ENCODE results near the gene RNF128.
"Not testable (repeated sequence)": the region's sequence is repeated elsewhere in the genome, so short reads cannot be mapped to it uniquely, and the experiment has no call there.

Gene RNF128

DNA sequence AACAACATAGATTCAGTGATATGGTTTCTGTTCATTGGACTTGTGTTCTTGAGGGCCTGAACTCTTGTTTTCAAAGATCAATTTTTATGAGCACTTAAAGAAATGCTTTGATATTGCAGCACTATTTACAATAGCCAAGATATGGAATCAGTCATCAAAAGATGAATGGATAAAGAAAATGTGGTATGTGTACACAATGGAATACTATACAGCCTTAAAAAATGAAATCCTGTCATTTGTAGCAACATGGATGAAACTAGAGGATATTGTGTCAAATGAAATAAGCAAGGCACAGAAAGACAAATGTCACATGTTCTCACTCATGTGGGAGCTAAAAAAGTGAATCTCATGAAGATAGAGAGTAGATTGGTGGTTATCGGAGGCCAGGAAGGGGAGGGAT, 21.9 kb downstream of the RNF128 start:
- no peak for DNase-seq

DNA sequence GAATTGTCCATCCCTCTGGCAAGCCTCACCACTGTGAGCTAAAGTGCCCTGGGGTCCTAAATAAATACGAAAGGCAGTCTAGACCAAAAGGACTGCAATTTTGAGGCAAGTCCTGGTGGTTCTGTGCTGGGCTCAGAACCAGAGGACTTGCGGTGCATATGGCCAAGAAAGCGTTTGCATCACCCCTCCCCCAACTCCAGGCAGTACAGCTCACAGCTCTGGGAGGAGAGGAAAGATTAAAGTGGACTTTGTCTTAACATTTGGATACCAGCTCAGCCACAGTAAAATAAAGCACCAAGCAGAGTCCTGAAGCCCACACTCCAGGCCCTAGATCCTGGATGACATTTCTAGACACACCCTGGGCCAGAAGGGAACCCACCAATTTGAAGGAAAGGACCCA, 24.9 kb downstream of the RNF128 start:
- no peak for DNase-seq

DNA sequence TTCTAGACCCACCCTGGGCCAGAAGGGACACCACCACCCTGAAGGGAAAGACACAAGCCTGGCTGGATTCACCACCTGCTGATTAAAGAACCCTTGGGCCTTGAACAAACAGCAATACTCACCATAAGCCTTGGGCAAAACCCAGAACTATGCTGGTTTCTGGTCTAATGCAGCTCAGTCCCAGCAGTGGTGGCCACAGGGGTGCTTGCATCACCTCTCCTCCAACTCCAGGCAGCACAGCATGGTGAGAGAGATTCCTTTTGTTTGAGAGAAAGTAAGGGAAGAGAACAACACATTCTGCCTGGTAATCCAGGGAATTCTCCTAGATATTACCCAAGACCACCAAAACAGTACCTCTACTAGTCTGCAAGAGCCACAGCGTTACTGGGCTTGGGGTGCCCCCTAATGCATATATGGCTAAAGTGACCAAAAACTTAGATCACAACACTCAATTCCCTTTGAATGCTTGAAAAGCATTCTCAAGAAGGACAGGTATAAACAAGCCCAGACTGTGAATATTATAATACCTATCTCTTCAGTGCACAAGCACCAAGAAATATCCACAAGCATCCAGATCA, 25.7 kb downstream of the RNF128 start:
- no peak for DNase-seq

DNA sequence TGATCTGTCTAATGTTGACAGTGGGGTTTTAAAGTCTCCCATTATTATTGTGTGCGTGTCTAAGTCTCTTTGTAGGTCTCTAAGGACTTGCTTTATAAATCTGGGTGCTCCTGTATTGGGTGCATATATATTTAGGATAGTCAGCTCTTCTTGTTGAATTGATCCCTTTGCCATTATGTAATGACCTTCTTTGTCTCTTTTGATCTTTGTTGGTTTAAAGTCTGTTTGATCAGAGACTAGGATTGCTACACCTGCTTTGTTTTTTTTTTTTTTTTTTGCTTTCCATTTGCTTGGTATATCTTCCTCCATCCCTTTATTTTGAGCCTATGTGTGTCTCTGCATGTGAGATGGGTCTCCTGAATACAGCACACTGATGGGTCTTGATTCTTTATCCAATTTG, 42.8 kb downstream of the RNF128 start:
- DNase-seq: not testable (repeated sequence)

DNA sequence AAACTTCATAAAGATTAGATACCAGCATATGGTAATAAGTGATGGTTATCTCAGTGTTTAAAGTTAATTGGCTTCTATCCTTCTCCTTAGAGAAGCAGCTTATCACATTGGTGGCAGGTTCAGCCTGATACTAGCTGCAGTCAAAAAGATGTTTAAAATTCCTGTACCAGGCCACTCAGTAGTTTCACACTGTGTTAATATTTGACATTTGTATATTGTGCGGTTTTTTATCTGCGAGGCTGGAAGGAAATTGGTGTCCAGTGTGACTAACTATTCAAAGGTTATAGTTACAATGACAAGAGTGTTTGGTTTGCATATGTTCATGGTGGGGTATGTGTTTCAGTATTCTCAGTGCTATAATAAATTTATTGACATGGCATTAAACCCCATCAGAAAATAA, 48.5 kb downstream of the RNF128 start:
- no peak for DNase-seq

DNA sequence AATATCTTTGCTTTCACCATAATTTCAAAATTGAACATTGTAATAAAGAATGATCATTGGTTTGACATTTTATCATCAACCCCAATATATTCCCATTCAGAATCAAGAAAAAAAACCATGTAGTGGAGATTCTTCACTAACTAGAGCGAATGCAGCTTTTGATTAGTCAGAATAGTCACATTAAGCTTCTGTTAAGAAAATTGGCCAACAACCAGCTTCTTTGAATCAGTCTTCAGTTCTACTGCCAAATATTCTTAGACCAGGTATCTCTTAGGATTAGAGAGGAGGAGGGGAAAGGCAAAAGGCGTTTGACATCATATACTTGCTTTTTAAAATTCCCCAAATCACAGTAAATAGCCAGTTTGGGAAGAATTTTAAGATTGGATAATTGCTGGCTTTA, 53.8 kb downstream of the RNF128 start:
- no peak for DNase-seq

DNA sequence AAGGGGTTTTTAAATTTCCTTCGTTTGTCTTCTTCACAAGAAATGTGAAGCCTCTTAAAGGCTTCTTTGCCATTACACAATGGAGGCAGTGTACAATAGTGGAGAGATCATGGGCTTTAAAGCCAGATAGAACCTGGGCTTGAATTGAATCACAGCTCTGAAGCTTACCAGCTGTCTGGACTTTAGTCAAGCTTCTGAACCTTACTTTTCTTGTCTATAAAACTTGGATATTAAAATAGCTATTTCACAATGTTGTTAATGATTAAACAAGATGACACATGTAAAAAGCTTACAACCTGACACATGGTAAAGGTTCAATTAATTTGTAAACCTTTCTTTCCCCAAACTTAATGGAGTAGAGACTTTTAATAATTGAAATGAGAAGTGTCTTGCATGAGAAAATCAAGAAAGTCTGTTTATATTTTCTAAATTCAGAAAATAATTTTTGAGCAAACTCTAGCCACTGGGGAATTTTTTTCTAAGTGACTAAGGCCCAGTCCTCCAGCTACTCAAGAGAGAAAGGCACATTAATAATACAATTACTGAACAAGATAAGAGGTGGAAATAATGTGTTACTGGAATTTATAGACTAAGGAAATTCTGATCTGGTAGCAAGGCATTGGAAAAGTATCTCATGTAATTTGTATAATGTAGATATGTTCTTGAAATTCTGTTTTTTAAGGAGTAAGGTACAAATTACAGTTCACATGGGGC, 54.3 kb downstream of the RNF128 start:
- no peak for DNase-seq

DNA sequence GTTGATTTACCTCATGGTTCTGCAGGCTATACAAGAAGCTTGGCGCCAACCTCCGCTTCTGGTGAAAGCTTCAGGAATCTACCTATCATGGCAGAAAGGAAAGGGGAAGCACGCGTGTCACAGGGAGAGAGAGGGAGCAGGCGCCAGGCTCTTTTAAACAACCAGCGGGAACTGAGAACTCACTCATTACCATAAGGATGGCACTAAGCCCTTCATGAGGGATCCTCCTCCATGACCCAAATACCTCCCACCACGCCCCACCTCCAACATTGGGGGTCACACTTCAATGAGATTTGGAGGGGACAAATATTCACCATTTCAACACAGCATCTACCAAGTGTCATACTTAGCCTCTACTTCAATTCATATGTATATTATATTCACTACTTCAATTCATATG, 57.2 kb downstream of the RNF128 start:
- no peak for DNase-seq

DNA sequence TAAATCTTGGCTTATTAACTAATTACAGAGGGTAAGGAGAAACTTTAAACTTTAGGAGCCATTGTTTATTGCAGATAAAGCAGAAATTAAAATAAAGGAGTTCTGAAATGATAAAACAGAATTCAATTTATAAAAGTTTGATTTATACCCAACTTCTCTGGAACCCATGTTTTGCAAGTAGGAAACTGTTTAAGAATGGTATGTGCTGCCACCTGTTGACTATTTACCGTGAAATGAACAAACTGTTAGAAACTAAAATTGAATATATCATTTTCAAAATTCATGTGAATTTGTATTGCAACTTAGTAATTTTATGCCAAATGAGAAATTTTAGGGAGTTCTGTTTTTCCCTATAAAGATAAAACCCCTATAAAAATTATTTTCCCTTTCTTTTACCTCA, 65.0 kb downstream of the RNF128 start:
- DNase-seq: peak in 1 of 3 donors; percentile 12

DNA sequence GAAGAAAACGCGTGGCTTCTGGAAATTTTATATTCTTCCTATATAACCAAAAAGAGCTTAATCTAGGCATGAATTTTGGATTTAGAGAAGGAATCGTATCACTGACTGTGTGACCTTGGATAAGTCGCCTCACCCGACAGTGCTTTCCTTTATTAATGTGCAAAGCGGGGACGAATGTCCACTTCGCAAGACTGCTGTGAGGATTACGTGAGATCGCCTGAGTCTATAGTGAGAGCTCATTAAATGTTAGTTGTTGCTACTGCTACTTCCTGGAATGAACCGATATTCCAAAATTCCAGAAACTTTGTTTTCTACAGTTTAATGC, 75.5 kb downstream of the RNF128 start:
- DNase-seq: no peak

DNA sequence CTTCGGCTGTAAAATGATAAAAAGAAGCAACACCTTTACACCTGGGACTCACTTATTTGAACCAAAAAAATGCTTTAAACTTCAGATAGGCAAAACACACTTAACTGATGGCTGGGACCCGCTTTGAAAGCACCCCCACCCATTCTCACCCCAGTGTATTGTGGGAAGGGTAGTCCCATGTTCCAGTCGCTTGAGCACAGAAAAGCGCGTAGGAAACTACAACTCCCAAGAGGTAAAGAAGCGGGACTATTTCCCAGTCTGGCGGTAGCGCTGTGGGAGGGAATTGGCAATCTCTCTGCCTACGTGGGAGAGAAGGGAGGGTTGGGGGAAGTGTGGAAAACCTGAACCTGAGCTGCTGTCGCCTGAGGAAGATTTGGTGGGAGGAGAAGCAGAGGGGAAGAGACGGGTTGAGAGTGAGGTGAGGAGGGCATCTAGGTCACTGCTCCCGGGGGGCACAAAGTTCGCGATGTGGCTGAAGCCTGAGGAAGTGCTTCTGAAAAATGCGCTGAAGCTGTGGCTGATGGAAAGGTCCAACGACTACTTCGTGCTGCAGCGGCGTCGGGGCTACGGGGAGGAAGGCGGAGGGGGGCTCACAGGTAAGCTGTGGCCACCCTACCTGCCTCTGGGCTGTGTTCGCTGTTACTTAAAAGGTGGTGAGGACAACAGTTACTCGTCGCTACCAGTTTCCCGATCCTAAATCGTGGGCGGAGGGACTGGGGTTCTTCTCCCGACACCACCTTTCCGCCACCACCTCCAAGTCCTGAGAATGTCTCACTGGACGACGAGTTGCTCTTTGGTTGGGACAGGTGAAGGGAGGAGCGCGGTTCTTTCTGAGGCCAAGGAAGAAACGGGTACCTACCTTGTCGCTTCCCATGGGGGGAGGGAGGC, 76.1 kb downstream of the RNF128 start, which contains the start of gene TBC1D8B:
Gene TBC1D8B (plus strand): TSS at position 286 of the 888 bp plus-strand sequence. CDS start 181 bp downstream, at position 467.
- peak; percentile 79 to 81 (median 80) for DNase-seq

DNA sequence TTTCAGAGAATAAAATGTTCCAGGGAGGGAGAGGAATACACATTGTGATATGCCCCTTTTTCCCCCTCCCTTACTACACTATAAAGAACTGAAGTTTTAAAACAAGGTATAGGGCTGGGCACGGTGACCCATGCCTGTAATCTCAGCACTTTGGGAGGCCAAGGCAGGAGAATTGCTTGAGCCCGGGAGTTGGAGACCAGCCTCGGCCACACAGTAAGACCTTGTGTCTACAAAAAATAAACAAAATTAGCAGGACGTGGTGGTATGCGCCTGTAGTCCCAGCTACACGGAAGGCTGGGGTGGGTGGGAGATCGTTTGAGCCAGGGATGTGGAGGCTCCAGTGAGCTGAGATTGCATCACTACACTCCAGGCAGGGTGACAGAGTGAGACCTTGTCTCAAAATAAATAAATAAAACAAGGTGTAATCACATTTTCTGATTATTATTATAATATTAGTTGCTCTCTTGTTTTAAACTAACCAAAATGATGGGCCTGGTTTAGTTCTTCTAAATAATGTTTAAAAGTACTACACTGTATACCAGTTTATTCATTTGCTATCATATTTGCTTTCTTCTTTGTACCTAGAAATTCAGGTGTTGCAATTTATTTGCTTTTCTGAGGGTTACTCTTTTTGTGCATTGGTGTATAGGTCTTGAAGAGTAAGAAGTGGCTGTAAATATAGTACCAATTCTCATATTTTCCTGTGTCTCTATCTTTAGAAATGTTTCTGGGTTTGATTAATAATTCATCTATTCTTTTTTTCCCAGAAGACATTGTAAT, 84.8 kb downstream of the RNF128 start:
- DNase-seq: no peak

DNA sequence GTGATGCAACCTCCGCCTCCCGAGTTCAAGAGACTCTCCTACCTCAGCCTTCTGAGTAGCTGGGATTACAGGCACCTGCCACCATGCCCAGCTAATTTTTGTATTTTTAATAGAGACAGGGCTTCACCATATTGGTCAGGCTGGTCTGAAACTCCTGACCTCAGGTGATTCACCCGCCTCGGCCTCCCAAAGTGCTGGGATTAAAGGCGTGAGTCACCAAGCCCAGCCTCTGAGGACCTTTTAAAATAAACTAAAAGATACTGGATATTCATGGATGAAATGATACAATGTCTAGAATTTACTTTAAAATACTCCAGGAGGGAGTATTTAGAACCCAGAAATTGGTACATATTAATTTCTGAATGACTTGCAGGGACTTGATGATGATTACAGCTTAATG, 86.4 kb downstream of the RNF128 start:
- DNase-seq: not testable (repeated sequence)

DNA sequence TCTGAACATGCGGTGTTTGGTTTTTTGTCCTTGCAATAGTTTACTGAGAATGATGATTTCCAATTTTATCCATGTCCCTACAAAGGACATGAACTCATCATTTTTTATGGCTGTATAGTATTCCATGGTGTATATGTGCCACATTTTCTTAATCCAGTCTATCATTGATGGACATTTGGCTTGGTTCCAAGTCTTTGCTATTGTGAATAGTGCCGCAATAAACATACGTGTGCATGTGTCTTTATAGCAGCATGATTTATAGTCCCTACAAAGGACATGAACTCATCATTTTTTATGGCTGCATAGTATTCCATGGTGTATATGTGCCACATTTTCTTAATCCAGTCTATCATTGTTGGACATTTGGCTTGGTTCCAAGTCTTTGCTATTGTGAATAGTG, 87.6 kb downstream of the RNF128 start:
- not testable (repeated sequence) for DNase-seq

Data from suppressor macrophage treated with lipopolysaccharide for 1 hour (primary cell).